Embryonic facial prominence (tissue), 1 donor: ENCODE data around the gene SLC25A1.

Source experiments
- DNase-seq: peaks from one replicate; pipeline ENCODE4 v3.0.0-alpha.2; 2016; ENCODE audit errors: extremely low spot score

The SLC25A1 gene

GRCh38 chr22:19181786-19182471 is 3.4 kb upstream of the SLC25A1 start:
- DNase-seq, result no peak

DNA sequence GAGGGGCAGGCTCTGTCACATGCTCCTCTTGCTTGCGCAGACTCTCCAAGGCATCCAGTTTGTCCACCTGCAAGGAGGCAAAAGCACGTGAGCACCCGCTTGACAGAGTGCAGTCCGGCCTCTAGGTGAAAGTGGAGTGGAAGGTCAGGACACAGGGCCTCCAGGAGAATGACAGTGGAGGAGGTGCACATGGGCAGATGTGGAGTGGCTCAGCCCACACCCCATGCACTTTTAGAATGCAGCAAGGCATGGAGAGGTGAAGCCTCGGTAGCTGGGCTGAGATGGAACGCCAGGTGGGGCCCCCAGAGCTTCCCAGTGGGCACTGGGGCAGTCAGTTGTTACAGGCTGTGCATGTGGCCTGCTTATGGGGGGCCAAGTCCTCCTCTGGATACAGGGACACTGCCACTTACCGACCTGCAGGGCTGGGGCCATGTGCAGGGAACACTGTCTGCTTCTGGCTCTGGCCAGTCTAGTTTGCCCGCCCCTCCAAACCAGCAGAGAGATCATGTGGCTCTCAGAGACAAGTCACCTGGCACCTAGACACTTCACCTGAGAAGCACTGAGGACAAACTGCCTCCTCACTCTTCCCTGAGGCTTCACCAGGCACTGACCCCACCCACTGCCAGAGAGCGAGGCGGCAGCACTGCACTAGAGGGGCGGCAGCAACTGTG is 2.3 kb upstream of the SLC25A1 start:
- DNase-seq, result no peak

GRCh38 chr22:19180234-19180633 is 1.7 kb upstream of the SLC25A1 start:
- DNase-seq, result no peak

DNA sequence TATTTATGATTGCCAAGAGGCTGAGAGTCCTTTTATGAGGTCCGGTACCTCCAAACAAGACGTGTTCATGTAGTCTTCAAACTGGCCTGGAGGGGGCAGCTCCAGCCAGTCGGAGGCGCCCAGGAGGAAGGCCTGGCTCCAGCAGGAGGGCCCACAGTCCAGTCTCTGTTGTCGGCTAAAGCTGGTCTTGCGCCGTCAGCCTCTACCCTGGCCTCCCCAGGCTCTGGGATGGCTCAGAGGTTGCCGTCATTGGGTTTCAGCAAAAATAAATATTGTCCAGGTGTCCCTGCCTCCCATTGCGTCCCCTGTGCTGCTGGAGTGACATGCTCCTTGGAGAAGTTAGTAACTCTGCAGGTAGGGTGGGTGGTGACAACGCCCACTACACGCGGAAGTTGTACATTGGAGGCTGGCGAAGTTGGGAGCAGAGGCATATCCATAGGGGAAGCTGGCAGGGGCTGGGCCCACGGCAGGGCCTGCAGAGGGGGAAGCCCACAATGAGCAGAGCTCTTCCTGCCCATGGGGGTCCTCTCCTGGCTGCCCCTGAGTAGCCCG is 1.0 kb upstream of the SLC25A1 start:
- DNase-seq, result peak; percentile 29

DNA sequence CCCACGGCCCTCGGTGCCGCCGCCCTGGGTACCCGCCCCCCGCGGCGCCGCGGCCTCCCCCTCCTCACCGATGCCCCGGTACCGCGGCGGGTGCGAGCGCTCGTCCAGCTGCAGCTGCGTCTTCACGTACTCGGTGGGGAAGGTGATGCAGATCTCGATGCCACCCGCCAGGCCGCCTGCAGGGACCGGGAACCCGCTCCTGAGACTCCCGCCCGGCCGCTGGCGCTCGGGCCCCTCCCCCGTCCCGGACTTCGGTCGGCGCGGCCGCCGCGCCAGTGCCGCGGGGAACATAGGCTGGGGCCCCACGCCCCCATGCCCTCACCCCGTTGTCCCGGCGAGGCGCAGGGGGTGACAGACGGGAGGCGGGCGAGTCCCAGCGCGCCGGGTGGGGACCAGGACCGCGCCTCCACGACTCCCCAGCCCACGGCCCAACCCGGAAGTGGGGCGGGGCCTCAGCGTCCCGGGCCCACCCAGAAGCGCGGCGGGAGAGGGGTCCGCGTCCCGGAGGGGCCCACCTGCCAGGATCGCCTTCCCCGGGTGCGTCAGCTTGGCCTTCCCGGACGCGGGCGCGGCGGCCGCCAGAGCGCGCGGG is 375 bp downstream of the SLC25A1 start:
- DNase-seq, result no peak

- no peak for DNase-seq
Measured at GRCh38 chr22:19177164-19178064, 1.1 kb downstream of the SLC25A1 start.

- no peak for DNase-seq
Measured at GRCh38 chr22:19176732-19177131, 1.8 kb downstream of the SLC25A1 start.

GRCh38 chr22:19176175-19176643 is 2.3 kb downstream of the SLC25A1 start:
- DNase-seq, result no peak

GRCh38 chr22:19175602-19176174 is 2.8 kb downstream of the SLC25A1 start:
- DNase-seq, result no peak

- no peak for DNase-seq
Measured at GRCh38 chr22:19175026-19175601, 3.4 kb downstream of the SLC25A1 start.

- DNase-seq, result no peak
Measured at GRCh38 chr22:19174106-19175025, 4.2 kb downstream of the SLC25A1 start.

DNA sequence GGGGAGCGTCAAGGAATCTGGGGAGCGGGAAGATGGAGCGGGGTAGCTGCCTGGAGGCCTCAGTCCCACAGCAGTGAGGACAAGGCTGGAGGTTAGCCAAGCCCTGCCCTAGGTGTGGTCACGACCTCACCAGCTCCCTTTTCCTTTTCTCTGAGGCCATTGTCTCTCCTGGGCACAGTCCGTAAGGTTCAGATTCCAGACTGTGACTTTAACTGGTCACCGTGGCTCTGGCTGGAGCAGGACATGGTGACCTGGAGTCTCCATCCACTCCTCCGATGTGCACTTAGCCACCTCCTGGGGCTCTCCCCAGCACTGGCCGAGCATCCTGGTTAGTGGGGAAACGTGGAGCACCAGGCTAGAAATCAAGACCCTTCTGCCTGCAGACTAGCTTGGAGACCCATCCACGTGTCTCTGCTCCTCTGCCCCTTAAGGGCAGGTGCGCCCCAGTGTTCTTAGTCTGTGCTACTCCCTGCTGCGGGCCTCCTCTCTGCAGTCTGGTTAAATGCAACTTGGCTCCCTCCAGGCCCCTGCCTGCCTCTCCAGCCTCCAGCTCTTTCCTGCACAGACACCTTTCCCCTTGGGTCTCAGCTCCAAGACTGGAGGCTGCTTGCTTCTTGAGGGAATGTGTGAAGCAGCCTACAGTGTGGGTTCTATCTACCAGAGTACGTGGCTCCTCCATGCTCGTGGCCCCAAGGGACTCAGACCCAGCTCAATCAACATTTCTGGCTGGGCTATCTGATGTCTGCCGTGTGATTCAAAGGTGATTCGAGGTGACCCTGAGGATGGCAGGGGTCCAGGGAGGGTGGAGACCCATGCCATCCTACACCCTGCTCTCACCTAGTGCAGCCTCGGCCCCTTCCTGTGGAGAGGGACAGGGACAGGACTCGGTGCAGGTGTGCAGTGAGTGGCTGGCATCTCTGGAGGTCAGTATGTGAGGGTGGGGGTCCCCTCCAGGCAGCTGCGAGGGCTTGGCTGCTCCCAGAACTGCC is 5.2 kb downstream of the SLC25A1 start:
- DNase-seq, result no peak

- DNase-seq, result no peak
Measured at GRCh38 chr22:19172213-19173046, 6.1 kb downstream of the SLC25A1 start.

- DNase-seq, result no peak
Measured at GRCh38 chr22:19169947-19170318, 8.6 kb downstream of the SLC25A1 start.

GRCh38 chr22:19169002-19169946 is 9.3 kb downstream of the SLC25A1 start:
- no peak for DNase-seq

- no peak for DNase-seq
Measured at GRCh38 chr22:19168088-19168890, 10.2 kb downstream of the SLC25A1 start.
